ENCODE results near the gene OR13C5.
A peak's percentile ranks its signal among the peaks of the same experiment; 100 is the strongest.

DNA sequence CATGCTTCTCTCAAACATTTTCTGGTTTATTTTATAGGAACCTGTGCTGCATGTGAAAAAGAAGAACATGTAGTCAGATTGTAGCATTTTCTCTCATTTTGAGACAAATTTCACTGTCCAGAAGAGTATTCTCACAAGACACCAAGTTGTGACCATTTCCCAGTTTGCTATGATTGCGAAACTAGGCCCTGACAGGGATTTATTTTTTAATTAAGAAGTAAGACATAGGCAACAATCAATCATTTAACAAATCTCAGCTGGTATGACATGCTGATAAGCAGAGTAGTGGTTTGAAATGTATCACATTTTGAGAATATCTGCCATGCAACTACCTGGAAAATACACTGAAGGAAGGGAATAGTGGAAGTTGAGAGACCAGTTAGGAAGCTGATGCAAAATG lies 18.7 kb downstream of the OR13C5 start:
- TF ChIP-seq POLR2A (IDR thresholded peaks at IDR 0.05; ENCODE audit: low read length) (no peak), MAFK (IDR thresholded peaks at IDR 0.05; ENCODE audit: partially characterized antibody) (no peak), CEBPB (IDR thresholded peaks at IDR 0.05) (peak in 1 of 2 experiments; percentile 26; a peak in 1 of 4 replicates), RARB (CRISPR knock-in tag; IDR thresholded peaks at IDR 0.05) (no peak), MAZ (IDR thresholded peaks at IDR 0.05; ENCODE audit: borderline replicate concordance, low read depth, low read length) (no peak), JUNB (IDR thresholded peaks at IDR 0.05) (no peak)
- TF ChIP-seq, protein P1, sequence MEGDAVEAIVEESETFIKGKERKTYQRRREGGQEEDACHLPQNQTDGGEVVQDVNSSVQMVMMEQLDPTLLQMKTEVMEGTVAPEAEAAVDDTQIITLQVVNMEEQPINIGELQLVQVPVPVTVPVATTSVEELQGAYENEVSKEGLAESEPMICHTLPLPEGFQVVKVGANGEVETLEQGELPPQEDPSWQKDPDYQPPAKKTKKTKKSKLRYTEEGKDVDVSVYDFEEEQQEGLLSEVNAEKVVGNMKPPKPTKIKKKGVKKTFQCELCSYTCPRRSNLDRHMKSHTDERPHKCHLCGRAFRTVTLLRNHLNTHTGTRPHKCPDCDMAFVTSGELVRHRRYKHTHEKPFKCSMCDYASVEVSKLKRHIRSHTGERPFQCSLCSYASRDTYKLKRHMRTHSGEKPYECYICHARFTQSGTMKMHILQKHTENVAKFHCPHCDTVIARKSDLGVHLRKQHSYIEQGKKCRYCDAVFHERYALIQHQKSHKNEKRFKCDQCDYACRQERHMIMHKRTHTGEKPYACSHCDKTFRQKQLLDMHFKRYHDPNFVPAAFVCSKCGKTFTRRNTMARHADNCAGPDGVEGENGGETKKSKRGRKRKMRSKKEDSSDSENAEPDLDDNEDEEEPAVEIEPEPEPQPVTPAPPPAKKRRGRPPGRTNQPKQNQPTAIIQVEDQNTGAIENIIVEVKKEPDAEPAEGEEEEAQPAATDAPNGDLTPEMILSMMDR (IDR thresholded peaks at IDR 0.05) = no peak

Measured in A549 (cell line).